Activated T-cell treated with anti-CD3 and anti-CD28 coated beads, Interleukin-2, amount 50 U/mL, for 1 hour (primary cell): ENCODE results near the gene PTGDR2.

Source experiments
- DNase-seq: peaks from one replicate; pipeline ENCODE4 v3.0.0-alpha.2; 2020

PTGDR2 gene

DNA sequence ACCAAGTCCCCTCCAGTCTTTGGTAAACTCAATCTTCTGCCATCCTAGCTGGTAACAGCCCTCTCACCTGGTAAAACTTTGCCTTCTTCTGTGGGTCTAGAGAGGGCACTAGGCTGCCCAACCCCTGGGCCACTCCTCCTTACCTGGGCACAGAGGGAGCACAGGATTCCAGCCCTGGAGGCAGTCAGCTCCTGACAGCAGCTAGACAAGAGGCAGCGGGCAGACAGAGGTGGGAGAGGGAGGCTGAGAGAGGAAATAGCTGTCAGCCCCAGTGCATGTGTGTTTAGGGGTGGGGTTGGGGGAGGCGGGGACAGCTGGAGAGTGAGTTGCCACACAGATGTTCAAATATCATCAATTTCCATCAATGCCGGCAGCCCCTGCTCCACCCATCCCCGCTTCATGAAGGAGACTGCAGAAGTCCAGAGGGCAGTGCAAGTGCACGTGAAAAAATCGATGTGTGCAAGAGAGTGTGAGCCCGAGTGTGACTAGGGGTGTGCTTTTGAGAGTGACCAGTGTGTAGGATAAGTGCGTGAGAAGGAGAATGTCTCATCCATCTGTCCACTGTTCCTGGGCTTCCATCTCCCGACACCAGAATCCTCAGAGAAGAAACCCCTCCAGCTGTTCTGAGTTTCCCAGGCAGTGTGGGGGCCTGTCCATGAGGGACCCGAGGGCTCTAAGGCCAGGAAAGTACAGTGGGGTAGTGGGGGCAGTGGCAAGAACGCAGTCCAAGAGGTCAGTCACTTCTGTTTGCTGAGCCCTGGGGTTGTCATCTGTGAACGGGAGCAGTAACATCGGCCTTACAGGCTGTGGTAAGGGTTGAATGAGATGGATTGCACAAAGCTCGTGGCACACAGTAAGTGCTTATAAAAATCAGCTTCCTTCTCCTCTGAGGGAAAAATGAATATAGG lies at the start of gene PTGDR2:
TSS of gene PTGDR2 (minus strand) at position 225 of the 908 bp plus-strand sequence. CDS start 2,228 bp downstream, outside the sequence.
- no peak for DNase-seq

DNA sequence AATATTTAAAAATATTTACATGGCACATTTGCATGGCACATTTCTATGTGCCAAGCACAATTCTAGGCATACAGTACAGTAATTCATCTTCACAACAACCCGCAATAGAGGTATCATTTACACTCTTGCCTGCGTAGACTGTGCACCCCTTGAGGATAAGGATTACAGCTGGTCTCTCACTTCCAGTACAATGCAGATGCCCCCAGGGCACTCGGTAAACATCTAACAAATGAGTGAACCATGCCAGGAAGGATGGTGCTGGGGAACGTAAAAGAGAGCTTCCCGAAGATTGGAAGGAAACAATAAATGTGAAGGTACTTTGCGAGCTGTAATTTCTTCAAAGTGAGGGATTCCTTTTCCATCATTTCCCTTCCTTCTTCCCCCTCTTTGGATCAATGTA lies 49.3 kb upstream of the PTGDR2 start:
- DNase-seq = no peak

DNA sequence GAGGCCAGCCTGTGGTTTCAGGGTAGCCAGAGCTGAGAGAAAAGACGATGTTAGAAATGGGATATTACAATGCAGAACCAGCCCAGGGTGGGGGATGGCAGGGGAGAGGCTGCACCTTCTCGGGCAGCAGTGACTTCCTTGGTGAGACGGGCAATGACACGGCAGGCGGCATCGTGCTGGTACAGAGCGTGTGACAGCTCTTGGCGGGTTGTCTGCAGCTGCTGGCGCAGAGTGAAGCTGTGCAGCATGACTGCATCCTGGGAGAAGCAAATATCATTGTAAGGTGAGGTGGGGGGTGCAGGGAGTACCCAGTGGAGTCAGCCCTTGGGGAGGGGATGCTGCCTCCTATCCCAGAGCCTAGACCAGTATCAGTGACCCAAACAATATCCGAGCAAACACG lies 46.9 kb upstream of the PTGDR2 start:
- no peak for DNase-seq

DNA sequence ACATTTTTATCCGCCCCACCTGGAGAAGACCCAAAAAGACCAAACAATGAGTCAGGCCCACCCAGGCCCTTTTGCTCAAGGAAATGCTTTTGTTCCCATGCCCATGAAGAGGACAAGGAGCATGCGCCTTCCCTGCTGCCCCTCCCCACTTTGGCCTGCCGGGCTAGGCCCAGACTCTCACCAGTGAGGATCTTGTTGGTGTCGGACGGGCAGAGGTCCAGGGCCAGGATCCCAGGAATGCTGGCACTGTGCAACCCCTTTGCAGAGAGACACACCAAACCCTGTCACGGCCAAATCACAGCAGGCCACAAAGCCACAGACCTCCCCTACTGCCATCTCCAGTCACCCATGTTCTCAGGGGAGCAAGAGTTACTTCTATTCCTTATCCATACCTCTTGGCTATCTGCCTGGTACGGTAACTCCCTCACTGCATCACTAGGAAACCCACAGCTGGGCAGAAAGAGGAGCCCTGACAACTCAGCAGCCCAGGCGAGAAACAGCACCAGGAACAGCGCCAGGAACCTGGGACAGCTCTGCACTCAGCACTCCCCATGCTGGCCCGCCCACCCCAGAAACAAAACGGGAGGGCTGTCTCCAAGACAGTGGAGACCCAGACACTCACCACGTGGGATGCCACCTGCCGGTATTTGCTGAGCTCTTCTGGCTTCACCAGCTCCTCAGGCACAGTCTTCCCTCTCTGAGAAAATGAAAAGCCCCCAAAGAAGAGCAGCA lies 45.1 kb upstream of the PTGDR2 start:
- DNase-seq = no peak

DNA sequence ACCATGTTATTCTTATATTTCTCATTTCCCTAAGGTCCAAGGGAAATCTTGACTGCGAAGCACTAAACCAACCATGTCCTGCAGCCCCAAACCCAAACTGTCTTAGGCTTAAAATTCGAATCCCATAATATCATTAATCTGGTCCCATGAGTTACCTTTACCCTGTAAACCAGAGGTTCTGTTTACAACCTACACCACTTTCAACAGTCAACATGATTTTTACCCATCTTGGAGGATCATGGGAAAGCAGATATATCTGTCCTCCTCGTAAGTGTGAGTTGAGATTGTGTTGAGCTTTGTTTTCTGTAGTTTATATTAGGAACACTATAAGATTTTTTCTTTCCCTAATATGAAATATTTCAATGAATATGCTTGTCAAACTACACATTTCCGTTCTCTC lies 44.2 kb upstream of the PTGDR2 start:
- no peak for DNase-seq

DNA sequence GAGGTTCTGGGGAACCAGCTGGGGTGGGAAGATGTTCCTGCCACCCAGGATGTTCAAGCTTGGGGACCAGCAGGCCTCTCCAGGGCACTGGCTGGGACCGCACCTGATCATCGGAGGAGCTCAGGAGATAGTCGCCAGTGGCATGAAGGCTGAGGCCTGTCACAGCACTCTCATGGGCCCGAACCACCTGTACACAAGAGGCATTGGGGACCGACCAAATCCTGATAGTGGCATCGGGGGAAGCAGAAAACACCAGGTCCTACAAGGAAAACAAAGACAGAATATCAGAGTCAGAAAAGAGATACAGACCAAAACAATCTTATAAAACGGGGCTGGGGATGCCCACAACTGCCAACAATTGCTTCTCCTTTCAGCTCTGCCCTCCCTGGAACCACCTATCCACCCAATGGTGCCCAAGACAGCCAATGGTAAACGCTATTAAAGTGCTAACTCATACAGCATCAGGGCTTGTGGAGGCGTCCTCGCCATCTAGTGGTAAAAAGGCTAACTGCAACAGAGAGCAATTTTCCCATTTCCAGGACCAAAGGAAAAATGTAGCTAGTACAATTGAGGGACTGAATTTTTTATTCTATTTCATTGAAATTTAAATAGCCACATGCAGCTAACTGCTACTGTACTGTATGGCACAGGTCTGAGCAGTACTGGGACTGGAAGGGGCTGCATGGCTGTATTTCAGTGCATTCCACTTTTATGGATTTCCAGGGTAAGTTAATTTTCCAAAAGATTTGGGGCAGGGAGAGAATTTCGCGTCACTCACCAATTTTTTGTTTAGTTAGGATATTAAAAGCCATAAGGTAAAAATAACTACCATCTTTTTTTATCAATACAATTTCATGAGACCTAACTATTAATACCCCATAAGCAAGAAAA lies 43.5 kb upstream of the PTGDR2 start:
- DNase-seq = no peak

DNA sequence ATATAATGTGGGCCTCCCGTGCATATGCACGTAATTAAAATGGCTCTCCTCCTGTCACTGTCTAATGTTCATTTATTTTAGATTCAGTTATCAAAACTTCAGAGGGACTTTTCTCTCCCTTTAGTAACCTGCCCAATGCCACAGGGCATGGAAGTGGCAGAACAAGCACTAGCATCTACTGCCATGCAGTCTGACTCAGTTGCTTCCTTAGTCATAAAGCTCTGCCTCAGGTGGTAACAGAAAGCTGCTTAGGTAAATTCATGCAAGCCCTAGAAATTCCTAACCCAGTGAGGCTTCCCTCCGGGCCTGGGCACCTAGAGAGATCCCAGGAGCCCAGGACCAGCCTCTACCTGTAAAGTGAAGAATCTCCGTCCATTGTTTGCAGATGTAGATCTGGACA lies 41.7 kb upstream of the PTGDR2 start:
- DNase-seq = no peak

DNA sequence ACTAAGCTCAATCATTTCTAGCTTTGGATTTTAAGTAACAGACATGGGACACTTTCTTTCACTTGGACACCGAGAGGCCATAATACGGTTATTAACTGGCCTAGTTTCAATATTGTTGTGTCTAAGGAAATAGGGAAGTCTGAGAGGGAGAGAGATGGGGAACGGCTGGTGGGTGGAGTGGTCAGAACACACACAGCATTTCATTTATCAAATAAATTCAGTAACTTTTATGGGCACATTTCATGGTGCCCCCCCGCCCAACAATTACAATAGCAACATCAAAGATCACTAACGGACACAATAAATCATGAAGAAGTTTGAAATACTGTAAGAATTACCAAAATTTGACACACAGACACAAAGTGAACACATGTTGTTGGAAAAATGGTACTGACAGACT lies 39.9 kb upstream of the PTGDR2 start:
- DNase-seq = no peak

DNA sequence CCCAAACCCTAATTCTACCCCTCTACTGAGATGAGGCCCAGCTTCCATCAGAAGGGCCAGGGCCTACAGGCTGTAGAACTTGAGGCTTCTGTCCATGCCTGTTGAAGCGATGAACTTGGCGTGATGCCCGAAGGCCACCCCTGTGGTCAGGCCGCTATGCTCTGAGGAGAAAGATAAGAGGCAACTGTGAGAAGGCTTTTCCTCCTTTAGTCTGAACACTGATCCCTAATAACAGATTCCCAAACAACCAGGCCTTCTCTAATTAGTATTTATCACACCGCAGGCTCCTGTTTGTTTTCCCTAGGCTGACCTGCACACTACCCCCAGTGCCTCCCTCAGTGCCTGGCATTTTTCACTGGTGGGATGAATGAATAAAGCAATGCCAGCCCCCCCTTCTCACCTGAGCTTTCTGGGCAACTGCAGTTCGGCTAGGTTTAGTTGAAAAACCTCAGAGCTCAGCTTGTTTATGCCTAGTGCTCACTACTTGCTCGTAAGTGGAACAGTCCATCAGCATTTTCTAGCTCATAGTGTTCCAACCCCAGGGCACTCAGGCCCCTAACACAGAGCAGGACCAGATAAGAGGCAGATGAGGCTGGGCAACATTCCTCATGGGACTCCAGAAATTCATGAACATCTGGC lies 35.5 kb upstream of the PTGDR2 start:
- DNase-seq = no peak

DNA sequence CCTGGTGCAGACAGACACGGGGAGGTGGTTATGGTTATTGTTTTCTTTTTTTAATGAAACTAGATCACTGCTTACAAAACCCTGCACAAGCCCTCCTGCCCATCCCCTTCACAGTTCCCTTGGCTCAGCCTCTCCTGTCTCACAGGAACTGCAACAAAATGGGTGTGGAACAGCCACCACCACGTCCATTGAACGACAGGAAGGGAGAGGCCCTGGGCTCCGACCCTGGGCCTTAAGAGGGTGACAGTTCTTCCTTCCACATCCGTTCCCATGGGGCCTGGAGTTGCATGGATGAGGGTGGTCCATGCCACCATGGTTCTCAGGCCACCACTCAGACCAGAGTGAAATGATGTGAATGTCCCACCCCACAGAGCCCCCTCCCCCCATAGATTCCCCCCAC lies 34.9 kb upstream of the PTGDR2 start:
- no peak for DNase-seq

DNA sequence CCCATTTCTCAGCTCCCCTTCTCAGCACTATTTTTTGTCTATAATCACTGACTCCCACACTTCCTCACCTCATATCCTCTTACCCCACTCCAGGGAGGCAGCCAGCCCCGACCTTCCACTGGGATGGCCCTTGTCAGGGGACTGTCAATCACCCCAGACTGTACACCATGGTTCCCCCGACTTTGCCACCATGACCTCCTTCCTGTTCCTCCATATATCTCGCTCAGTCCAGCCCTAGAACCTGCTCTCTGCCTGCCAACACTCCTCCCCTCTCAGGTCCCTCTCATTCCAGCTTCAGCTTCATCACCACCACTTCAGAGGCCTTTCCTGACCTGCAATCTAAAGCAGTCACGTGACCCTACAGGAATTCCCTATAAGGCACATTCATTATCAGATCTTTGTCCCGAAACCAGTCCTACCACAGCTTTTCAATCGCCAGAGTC lies 34.1 kb upstream of the PTGDR2 start:
- DNase-seq = no peak

DNA sequence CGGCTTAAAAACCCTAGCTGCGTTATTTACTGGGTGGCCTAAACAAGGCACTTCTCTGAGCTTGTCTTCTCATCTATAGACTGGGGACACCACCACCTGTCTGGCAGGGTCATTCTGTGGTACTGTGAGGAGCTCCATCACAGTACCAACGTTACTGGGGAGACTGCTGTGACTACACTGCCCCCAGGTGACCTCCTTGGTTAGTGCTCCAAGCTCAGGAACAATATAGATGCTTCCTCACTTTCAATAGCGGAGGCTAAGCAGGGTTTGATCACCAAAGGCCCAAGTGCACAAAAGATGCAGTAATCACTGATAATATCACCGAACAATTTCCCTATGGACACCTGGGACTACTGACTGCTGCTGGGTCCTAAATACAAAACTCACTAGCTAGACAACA lies 31.8 kb upstream of the PTGDR2 start:
- DNase-seq = peak; percentile 38

DNA sequence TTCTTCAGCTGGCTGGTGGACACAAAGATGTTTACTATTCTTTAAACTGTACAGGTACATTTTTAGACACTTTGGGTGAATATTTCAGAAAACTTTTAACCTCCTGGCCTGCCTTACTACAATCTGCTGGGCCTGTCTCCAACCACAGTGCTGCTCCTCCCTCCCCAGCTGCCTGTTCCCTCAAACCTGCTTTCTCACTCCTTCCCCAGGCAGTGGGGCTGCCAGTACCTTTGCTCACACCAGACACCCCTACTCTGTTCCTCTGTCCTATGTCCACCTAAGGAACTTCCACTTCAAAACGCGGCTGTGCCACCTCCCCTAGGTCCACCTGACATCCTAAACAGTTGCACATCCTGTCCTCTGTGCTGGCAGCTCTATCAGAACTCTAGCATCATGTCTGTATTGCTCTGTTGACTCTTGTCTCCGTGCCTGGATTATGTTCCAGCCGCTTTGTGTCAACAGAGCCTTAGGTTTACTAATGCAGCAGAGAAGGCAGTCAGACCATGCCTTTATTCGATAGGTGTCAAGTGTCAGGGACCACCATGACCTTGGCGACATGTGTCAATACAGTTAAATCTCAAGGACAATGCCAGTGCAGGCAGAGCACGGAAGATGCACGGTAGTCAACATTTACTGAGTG lies 25.0 kb upstream of the PTGDR2 start:
- DNase-seq = no peak

DNA sequence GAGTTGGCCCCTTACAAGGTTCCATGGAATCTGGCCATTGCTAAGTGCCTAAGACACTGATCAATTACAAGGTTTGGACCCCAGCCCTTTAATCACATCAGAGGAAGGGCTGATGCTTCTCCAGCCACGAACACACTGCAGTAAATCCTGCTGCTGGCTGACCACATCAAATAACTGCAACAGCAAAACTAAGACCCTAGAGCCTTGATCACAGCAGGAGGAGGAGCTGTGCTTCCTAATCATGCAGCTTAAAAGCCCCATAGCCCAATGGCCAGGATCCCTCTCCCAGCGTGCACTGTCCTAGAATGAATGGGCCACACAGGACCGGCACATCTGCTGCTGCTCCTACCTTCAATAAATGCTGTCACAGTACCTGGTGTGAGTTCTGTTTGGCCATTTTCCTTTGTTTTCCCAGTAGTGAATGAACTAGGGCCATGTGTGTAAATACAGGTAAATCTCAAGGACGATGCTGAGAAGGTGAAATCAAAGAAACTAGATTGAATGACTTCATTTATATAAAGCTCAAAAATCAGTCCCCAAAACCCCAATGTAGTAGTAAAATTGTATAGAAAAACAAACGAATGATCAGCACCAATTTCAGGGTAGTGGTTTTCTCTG lies 24.3 kb upstream of the PTGDR2 start:
- no peak for DNase-seq

DNA sequence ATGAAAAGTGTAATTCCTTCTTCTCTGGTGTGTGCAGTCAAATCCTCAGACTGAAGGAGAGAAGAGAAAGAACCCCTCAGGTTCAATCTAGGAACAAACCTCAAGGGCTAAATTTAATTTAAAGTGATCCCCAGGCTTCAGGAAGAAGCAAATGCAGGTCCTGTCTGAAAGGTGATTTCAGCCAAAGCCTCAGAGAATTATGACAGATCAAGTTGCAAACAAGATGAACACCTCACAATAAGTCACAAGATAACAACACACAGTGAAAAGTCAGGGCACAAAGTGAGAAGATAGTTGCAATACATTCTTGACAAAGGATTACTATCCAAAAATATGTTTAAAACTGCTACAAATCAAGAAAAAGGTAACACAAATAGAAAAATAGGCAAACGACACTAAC lies 23.4 kb upstream of the PTGDR2 start:
- no peak for DNase-seq

DNA sequence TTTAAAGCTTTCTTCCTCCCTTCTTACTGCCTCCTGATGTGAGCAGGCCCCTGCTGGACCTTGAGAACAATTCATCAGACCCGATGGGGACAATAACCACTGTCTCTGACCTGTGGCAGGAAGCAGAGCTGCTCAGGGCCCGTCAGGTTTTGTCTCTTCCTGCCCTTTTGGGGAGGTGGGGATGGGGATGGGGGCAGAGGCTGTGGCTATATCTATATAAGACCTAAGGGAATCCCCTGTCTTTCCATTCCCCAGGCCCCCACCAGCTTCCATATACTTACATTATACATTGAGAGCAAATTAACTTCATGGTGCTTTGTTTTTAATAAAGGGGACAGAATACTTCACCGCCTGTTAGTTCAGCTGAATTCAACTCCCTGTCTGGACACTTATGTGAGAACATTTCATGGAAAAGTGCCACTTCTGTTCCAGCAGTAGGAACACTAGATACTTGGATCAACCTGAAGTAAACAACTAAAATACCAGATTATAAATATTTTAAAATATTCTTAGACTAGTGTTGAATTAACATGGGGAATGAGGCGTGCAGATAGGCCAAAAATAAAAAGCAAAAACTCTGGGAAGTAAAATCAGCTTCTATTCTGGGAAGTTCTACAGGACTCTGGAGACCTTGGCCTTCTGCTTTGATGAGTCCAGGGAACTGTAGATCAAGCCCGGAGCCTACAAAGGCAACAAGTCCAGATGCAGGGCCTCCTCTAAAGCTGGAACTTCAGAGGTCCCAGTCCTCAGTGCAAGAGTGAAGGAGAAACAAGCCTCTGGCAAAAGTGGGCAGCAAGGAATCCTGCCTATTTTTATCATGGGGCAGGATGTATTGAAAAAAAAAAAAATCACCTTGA lies 22.7 kb upstream of the PTGDR2 start:
- DNase-seq = no peak

DNA sequence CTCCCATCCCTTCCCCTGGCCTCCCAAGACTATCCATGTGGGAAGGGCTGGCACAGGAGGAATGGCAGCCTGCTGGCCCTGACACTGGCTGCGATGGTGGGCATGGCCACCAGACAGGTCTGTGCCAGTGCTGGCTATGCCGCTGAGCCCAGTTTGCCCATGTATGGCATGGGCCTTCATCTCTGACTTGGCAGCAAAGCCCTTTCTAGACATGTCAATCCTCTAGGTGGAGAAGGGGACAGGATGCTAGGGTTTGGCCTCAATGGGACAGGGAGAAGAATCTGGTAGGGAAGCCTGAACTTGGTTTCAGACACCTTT lies 20.4 kb upstream of the PTGDR2 start:
- no peak for DNase-seq

DNA sequence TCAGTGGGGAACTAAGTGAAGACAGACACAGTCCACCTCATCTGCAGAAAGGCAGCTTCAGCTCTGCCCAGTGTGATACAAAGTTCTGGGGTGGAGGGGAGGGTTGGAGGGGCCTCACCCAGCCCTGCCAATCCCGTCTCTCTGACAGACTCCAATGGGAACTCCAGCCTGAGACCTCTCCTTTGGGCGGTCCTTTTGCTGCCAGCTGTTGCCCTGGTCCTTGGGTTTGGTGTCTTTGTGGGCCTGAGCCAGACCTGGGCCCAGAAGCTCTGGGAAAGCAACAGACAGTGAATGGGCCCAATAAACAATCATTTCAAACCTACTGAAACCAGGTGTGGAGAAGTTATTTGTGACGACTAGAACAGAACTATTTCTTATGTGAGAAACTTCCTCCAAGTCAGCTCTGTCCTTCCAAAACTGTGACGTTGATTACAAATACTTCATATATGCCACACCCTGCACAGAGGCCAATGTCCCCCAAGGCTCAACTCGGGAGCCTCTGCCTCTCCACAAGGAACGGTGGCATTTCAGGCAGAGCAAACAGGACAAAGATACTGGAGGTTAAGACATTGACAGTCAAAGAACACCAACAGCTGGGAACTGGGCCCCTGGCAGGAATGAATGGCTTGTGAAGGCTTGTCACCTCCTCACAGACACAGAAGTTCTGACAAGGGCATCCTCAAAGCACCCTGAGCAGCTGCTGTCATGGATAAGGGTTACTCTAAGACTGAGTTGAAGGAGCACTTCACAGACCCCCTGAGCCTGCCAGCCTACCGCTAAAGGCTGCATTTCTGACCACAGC lies 19.8 kb upstream of the PTGDR2 start:
- no peak for DNase-seq

DNA sequence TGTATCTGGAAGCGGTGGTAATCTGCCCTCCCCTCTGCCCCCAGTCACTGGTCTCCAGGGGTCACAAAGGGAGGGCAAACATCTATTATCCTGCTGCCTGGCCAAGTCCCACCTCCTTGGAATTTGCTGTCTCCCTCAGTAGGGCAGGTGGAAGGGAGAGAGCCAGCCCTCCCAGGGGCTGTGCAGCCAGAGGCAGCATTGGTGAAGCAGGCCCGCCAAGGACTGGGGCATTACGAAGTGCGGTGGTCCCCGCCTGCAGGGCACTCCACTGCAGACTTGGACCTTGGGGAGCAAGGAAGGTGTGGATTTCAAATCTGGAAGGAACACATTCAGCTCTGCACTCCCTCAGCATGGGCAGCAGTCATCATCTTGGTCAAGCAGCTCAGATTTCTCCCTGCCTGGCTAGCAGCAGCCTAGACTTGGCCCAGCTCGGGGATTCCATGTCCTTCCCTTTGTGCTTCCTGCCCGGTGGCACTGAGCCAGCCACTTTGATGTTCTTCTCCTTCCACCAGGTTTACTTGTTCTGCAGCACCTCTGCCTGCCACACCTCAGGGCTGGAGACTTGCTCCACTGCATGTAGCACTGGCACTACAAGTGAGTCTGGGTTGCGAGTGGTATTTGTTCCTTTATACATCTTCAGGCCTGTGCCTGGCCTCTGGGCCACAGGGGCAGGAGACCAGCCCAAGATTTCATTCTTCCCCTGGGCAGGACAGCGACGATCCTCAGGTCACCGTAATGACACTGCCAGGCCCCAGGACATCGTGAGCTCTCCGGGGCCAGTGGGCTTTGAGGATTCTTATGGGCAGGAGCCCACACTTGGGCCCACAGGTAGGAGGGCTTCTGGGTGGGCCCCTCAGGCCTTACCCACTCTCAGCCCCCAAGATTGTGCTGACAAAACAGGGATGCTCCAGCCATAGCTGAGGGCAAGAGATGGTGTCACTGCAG lies 18.9 kb upstream of the PTGDR2 start:
- DNase-seq = no peak
